GM23338 (cell line): ENCODE measurements around the gene WDR91.

Source experiments
- CREB1 ChIP-seq: fragments of 250-450 bp; sonication (Bioruptor Pico); IDR thresholded peaks from 2 replicates; pipeline ENCODE4 v1.5.0; 2020; ENCODE audit warnings: low read depth, mild to moderate bottlenecking, moderate library complexity
- EZH2 ChIP-seq: fragments of 200-600 bp; sonication (generic); IDR thresholded peaks from one replicate; pipeline ENCODE4 v1.8.0; 2017; ENCODE audit warnings: antibody characterized with exemption, mild to moderate bottlenecking, low read depth; ENCODE audit not compliant: unreplicated experiment
- EZH2phosphoT487 ChIP-seq: fragments of 200-600 bp; sonication (generic); IDR thresholded peaks from one replicate; pipeline ENCODE4 v1.8.1; 2018; ENCODE audit warnings: antibody characterized with exemption; ENCODE audit not compliant: unreplicated experiment
- JUNB ChIP-seq: IDR thresholded peaks from one replicate; pipeline ENCODE4 v1.6.1; 2016; ENCODE audit warnings: antibody characterized with exemption; ENCODE audit not compliant: unreplicated experiment
- NANOG ChIP-seq: IDR thresholded peaks from 2 replicates; pipeline ENCODE4 v1.6.1; 2016; ENCODE audit warnings: antibody characterized with exemption, borderline replicate concordance
- POLR2AphosphoS5 ChIP-seq: IDR thresholded peaks from 2 replicates; pipeline ENCODE4 v1.6.1; 2016; ENCODE audit warnings: antibody characterized with exemption, low read depth
- STAT1 ChIP-seq: IDR thresholded peaks from one replicate; pipeline ENCODE4 v1.6.1; 2016; ENCODE audit warnings: antibody characterized with exemption; ENCODE audit not compliant: unreplicated experiment
- ZNF331 ChIP-seq: fragments of 250-450 bp; sonication (Bioruptor Pico); IDR thresholded peaks from 2 replicates; pipeline ENCODE4 v1.5.0; 2020; ENCODE audit warnings: low read depth, mild to moderate bottlenecking, moderate library complexity
- TF ChIP-seq, protein P1 (sequence below), 2 experiments: fragments of 200-600 bp in 1 of 2; sonication (generic) in 1 of 2; conservative IDR thresholded peaks; 2 replicates each; pipeline versions ENCODE4 v1.5.1 to v1.6.1; 2016 to 2017; ENCODE audit warnings: antibody characterized with exemption in 2 of 2, low read depth in 2 of 2, mild to moderate bottlenecking in 2 of 2, moderate library complexity in 1 of 2
- TF ChIP-seq, protein P2 (sequence below): IDR thresholded peaks from one replicate; pipeline ENCODE4 v1.6.1; 2018; ENCODE audit warnings: antibody characterized with exemption; ENCODE audit not compliant: unreplicated experiment
- TF ChIP-seq, protein P3 (sequence below): IDR thresholded peaks from 2 replicates; pipeline ENCODE4 v1.6.1; 2016; ENCODE audit warnings: antibody characterized with exemption
- TF ChIP-seq, protein P4 (sequence below): fragments of 250-450 bp; sonication (Bioruptor Pico); IDR thresholded peaks from 2 replicates; pipeline ENCODE4 v1.5.0; 2020; ENCODE audit warnings: mild to moderate bottlenecking, moderate library complexity

DNA sequence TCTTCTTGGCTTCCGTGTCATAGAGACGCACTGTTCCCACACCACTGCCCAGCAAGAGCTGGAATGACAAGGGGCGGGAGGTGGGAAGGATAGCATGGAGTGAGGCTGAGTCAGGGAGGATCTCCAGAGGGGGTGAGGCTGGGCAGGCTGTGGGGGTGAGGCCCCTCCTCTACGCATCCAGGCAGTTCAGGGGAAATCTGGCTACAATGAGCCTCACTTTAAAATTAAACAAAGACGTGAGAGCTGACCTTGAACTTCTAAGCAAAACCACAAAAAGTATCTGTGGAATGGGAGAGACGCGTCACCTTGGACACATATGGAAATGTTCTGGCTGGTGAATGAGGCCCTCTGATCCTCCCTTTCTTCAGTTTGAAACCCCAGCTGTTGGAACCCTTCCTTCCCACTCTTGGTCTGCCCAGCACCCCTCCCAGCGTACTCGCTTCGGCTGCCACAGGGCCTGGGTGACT lies 17.7 kb downstream of the WDR91 start:
- TF ChIP-seq, protein P1, sequence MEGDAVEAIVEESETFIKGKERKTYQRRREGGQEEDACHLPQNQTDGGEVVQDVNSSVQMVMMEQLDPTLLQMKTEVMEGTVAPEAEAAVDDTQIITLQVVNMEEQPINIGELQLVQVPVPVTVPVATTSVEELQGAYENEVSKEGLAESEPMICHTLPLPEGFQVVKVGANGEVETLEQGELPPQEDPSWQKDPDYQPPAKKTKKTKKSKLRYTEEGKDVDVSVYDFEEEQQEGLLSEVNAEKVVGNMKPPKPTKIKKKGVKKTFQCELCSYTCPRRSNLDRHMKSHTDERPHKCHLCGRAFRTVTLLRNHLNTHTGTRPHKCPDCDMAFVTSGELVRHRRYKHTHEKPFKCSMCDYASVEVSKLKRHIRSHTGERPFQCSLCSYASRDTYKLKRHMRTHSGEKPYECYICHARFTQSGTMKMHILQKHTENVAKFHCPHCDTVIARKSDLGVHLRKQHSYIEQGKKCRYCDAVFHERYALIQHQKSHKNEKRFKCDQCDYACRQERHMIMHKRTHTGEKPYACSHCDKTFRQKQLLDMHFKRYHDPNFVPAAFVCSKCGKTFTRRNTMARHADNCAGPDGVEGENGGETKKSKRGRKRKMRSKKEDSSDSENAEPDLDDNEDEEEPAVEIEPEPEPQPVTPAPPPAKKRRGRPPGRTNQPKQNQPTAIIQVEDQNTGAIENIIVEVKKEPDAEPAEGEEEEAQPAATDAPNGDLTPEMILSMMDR (conservative IDR thresholded peaks at IDR 0.05; ENCODE audit: low read depth in 2 of 2) = no peak
- TF ChIP-seq POLR2AphosphoS5 (no peak), EZH2phosphoT487 (no peak), STAT1 (no peak), EZH2 (no peak), ZNF331 (CRISPR knock-in tag) (no peak), JUNB (no peak), CREB1 (CRISPR knock-in tag) (no peak), NANOG (no peak)
- TF ChIP-seq, protein P2, sequence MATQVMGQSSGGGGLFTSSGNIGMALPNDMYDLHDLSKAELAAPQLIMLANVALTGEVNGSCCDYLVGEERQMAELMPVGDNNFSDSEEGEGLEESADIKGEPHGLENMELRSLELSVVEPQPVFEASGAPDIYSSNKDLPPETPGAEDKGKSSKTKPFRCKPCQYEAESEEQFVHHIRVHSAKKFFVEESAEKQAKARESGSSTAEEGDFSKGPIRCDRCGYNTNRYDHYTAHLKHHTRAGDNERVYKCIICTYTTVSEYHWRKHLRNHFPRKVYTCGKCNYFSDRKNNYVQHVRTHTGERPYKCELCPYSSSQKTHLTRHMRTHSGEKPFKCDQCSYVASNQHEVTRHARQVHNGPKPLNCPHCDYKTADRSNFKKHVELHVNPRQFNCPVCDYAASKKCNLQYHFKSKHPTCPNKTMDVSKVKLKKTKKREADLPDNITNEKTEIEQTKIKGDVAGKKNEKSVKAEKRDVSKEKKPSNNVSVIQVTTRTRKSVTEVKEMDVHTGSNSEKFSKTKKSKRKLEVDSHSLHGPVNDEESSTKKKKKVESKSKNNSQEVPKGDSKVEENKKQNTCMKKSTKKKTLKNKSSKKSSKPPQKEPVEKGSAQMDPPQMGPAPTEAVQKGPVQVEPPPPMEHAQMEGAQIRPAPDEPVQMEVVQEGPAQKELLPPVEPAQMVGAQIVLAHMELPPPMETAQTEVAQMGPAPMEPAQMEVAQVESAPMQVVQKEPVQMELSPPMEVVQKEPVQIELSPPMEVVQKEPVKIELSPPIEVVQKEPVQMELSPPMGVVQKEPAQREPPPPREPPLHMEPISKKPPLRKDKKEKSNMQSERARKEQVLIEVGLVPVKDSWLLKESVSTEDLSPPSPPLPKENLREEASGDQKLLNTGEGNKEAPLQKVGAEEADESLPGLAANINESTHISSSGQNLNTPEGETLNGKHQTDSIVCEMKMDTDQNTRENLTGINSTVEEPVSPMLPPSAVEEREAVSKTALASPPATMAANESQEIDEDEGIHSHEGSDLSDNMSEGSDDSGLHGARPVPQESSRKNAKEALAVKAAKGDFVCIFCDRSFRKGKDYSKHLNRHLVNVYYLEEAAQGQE = no peak
- TF ChIP-seq, protein P3, sequence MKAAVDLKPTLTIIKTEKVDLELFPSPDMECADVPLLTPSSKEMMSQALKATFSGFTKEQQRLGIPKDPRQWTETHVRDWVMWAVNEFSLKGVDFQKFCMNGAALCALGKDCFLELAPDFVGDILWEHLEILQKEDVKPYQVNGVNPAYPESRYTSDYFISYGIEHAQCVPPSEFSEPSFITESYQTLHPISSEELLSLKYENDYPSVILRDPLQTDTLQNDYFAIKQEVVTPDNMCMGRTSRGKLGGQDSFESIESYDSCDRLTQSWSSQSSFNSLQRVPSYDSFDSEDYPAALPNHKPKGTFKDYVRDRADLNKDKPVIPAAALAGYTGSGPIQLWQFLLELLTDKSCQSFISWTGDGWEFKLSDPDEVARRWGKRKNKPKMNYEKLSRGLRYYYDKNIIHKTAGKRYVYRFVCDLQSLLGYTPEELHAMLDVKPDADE = no peak
- TF ChIP-seq, protein P4, sequence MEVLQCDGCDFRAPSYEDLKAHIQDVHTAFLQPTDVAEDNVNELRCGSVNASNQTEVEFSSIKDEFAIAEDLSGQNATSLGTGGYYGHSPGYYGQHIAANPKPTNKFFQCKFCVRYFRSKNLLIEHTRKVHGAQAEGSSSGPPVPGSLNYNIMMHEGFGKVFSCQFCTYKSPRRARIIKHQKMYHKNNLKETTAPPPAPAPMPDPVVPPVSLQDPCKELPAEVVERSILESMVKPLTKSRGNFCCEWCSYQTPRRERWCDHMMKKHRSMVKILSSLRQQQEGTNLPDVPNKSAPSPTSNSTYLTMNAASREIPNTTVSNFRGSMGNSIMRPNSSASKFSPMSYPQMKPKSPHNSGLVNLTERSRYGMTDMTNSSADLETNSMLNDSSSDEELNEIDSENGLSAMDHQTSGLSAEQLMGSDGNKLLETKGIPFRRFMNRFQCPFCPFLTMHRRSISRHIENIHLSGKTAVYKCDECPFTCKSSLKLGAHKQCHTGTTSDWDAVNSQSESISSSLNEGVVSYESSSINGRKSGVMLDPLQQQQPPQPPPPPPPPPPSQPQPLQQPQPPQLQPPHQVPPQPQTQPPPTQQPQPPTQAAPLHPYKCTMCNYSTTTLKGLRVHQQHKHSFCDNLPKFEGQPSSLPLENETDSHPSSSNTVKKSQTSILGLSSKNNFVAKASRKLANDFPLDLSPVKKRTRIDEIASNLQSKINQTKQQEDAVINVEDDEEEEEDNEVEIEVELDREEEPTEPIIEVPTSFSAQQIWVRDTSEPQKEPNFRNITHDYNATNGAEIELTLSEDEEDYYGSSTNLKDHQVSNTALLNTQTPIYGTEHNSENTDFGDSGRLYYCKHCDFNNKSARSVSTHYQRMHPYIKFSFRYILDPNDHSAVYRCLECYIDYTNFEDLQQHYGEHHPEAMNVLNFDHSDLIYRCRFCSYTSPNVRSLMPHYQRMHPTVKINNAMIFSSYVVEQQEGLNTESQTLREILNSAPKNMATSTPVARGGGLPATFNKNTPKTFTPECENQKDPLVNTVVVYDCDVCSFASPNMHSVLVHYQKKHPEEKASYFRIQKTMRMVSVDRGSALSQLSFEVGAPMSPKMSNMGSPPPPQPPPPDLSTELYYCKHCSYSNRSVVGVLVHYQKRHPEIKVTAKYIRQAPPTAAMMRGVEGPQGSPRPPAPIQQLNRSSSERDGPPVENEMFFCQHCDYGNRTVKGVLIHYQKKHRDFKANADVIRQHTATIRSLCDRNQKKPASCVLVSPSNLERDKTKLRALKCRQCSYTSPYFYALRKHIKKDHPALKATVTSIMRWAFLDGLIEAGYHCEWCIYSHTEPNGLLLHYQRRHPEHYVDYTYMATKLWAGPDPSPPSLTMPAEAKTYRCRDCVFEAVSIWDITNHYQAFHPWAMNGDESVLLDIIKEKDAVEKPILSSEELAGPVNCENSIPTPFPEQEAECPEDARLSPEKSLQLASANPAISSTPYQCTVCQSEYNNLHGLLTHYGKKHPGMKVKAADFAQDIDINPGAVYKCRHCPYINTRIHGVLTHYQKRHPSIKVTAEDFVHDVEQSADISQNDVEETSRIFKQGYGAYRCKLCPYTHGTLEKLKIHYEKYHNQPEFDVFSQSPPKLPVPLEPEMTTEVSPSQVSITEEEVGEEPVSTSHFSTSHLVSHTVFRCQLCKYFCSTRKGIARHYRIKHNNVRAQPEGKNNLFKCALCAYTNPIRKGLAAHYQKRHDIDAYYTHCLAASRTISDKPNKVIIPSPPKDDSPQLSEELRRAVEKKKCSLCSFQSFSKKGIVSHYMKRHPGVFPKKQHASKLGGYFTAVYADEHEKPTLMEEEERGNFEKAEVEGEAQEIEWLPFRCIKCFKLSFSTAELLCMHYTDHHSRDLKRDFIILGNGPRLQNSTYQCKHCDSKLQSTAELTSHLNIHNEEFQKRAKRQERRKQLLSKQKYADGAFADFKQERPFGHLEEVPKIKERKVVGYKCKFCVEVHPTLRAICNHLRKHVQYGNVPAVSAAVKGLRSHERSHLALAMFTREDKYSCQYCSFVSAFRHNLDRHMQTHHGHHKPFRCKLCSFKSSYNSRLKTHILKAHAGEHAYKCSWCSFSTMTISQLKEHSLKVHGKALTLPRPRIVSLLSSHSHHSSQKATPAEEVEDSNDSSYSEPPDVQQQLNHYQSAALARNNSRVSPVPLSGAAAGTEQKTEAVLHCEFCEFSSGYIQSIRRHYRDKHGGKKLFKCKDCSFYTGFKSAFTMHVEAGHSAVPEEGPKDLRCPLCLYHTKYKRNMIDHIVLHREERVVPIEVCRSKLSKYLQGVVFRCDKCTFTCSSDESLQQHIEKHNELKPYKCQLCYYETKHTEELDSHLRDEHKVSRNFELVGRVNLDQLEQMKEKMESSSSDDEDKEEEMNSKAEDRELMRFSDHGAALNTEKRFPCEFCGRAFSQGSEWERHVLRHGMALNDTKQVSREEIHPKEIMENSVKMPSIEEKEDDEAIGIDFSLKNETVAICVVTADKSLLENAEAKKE (CRISPR knock-in tag) = no peak
